Ammon's horn (tissue), 1 donor: Measurements from ENCODE around the gene UTP20.

Experiments used
- DNase-seq: peaks from one replicate; pipeline ENCODE4 v3.0.0-alpha.2; 2016; ENCODE audit warnings: low spot score

UTP20 gene

GRCh38 chr12:101280006-101280505, at the start of gene UTP20:
Gene UTP20, plus strand, starts transcription at chr12:101280105. Its CDS starts 178 bp downstream, at chr12:101280283.
- peak; percentile 94 for DNase-seq

DNA sequence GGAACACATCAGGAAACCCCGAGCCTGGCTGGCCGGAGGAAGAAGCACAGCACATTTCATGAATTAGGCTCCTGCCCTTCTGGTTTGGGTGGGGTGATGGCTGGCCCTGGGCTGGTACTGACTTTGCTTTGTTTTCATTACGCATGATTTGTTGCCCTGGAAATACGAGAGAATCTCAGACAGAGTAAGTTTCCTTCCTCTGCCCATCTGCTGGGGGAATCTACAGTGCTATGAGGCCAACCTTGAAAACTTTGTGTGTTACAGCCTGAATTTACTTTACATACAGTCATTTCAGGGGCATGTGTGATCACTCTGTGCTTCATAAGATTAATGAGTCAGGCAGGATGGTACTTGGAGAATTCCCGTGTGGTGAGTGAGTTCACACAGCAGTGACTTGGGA, 49.4 kb upstream of the UTP20 start:
- no peak for DNase-seq

DNA sequence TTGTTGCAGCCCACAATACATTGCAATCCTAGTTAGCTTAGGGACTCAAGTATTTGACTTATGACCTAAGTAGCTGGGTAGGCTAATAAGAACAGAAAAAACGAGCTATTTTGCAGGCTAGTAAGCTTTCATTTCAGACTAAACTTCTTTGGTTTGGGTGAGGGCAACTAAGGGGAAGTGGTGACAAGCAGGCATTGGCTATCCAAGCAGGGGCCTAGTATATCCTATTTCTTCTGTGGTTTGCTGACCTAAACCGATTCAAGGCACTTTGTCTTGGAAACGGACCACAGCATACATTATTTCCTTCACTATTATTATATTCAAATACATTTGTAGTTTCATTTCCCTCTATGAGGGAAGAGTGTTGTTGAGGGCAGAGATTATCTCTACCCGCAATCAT, 48.3 kb upstream of the UTP20 start:
- DNase-seq: no peak

DNA sequence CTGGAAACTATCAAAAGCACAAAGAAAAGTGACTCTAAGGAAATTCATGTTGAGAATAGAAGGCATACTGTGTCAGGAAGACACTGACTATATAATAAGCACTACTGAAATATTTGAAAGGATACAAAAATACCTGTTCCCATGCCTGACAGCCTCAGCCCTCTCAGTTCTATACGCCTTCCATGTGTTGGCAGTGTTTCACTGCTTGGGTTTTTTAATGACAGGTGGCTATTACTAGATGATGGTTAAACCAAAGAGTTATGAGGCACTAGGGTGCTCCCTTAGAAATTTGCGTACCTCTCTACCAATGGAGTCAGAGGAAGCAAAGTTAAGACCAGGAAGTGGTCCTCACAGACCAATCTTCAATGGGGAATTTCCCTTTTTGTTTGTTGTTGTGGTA, 44.2 kb upstream of the UTP20 start:
- DNase-seq: no peak

DNA sequence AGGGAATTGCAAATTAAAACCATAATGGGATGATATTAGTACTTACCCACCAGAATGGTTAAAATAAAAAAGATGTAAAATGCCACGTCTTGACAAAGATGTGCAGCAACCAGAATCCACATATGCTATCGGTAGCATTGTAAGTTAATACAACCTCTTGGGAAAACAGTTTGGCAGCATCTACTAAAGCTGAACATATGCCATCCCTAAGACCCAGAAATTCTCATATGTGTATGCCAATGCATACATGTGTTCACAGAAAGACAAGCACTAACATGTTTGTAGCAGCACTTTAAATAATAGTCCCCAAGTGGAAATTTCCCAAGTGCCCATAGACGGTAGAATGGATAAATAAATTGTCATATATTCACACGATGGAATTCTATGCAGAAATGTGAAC, 41.6 kb upstream of the UTP20 start:
- DNase-seq: no peak

DNA sequence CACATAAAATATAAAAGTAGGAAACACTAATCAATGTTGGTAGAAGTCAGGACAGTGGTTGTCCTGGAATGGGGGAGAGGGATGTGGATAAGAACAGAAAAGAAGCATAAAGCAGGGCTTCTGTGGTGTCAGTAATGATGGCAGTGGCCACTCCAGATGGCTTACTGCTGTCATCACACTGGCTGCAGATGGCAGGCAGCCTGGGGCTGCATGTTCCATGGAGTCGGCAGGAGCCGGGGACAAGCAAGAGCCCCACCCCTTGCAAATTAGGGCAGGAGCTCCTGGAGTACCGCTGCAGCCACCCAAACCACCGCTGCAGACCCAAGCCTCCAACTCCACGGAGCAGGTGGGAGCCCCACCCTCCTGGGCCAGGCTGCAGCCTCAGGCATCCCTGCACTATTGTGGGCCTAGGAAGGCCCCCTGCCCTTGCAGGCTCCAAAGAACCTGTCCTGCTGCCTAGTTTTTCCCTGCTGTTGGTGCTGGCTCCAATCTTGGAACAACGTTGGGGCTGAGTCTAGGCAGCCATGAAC, 41.0 kb upstream of the UTP20 start:
- no peak for DNase-seq

DNA sequence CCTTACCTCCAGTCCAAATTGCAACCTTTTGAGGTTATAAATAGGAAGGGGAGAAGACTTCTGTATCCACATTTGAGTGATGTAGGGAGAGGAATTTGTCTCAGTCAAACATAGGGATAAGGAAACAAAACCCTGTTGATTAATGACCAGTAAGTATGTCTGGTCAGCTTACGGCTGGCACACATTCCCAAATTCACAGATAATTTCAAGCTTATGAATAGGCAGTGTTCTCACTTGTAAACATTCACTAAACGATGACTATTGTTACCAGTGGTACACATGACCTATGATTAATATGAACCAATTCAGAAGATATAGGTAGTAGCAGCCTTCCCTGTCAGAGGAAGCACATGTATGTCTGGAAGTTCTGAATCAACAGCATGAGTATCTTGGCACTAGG, 36.8 kb upstream of the UTP20 start:
- no peak for DNase-seq

DNA sequence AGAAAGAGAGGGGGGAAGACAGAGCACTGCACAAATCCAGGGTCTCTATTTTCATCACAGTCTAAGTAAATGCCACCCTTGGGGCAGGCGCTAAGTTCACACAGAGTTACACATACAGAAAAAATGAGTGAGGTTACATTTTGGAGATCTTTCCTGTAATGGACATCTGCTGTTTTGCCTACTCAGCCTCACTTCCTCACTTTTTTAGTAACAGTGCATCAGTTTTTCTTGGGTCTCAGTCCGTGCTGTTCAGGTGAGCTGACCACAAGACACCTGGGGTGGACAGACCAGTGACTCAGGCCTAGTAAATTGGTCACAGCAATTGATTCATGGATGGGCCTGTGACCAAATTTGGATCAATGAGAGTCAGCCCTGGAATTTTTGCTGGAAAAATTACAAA, 36.3 kb upstream of the UTP20 start:
- no peak for DNase-seq

DNA sequence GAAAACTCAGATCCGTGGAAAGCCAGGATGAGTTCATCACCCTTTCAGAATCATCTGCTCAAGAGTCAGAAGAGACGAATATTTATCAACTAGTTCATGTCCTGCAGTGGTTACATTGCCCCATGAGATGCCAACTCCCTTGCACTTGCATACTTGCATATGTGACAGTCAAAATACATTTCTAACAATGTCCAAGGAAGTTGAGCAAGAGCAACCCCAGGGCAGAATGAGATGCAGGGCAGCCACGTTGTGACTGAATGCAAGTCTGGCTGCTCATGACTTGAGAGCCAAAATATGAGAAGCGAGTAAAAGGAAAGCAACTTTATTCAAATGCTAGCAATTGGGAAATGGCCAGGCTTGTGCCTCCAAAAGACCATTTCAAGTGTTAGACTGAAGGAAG, 23.6 kb upstream of the UTP20 start:
- no peak for DNase-seq

DNA sequence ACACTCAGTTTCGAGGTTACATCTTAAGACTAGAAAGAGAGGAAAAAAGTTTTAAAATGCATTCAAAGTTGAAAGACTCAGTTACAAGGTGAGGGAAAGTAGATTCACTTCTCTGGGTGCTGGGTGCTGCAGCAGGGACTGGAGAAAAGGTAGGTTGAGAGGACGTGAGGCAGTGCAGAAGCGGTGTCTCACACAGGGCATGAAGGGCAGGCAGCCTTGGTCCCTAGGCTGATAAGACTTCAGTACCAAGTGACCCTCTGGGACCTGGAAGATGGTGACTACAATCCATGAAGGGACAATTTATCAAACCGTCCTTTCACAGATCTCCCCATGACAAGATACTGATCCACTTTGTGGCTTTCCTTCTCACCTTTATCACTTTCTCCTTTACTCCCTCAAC, 22.5 kb upstream of the UTP20 start:
- no peak for DNase-seq

GRCh38 chr12:101267111-101267510, 12.8 kb upstream of the UTP20 start:
- DNase-seq: no peak

DNA sequence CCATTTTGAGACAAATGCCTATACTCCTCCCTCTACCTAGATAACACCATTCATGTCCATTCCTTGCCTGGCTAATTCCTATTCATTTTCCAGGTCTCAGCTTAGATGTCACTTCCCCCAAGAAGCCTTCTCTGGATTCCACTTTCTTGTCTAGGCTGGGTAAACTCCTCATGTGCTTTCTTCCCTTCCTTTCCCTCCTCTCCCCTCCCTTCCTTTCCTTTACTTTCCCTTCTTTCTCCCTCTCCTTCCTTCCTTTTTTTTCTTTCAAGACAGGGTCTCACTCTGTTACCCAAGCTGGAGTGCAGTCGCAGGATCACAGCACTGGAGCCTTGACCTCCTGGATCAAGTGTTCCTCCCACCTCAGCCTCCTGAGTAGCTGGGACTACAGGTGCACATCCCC, 3.5 kb upstream of the UTP20 start:
- DNase-seq: no peak

DNA sequence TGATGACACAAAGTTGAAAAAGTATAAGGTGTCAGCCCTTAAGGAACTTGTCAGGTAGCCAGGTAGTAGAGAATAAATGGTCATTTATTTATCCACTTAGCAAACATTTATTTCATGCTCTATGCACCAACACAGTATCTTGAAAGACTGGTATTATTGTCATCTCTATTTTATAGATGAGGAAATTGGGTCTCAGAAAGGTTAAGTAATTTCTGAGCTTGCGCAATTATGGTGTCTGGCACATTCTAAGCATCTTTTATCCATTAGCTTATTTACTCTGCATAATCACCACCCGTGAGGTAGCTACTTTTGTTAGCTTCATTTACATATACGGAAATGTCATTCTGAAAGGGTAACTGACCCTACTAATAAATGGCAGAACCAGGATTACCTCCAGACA, 2.5 kb upstream of the UTP20 start:
- DNase-seq: no peak

GRCh38 chr12:101287357-101287756, 7.5 kb downstream of the UTP20 start:
- DNase-seq: no peak

GRCh38 chr12:101297661-101298060, 17.8 kb downstream of the UTP20 start:
- DNase-seq: no peak

DNA sequence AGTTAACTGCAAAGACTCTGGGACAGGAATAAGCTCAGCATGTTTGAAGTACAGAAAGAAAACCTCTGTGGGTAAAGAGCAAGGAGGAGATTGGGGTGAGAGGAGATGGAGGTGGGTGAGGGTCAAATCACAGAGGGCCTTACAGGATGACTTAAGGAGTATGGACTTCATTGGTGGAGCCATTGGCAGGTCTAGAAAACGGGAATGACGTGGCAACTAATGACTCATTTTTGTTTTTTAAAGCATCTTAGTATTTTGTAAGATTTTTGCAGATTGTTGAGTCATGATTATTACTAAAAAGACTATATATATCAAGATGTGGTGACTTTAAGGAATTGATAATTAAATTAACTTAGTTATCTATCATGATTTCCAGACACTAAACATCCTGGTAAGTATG, 18.5 kb downstream of the UTP20 start:
- DNase-seq: no peak

DNA sequence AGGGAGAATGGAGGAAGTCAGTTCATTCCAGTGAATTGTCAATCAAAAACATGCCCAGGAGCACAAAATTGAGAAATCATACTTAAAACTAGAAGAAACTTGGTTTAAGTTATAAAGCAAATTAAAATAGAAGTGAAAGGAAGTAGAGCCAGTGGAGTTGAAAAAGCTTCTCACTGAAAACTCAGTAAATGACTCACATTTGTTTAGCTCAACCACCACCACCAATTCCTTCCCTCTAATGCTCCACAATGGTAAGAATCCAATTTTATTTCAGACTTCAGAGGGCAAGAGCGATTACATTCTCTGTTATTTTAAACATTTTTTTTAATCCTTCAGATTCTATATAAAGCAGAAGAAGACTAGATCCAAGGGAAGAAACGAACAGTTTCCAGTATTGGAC, 19.4 kb downstream of the UTP20 start:
- no peak for DNase-seq

DNA sequence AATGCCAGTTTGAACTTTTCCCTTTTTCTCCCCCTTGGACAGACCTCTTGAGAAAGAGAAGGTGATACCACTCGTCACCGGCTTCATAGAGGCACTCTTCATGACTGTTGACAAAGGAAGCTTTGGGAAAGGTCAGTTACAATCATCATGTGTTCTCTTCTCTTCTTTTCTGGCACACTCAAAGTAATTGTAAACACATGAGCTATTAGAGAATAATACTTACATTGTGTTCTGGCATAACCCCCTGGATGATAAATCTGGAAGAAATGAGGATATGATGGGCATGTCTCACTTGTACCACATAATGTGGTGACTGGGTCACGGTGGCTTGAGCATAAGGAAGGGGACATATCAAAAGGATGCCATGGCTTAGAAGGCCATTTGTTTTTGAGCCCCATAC, 20.0 kb downstream of the UTP20 start:
- peak; percentile 79 for DNase-seq

GRCh38 chr12:101302741-101303140, 22.8 kb downstream of the UTP20 start:
- no peak for DNase-seq

GRCh38 chr12:101305226-101305779, 25.4 kb downstream of the UTP20 start:
- no peak for DNase-seq

DNA sequence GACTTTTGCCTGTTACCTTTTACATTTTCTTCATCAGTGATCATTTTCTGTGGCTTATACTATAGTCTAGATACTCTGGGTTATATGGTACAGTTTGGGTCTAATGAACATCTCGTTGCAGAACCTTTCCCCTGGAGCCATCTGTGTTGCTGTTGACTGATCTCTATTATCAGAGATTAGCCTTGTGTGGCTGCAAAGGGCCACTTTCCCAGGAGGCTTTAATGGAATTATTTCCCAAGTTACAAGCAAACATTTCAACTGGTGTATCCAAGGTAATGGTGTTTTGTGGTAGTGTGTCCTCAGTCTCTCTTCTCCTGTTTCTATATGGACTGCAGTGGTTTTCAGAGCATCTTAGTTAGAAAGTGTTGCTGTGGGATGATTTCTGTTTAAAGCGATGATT, 25.9 kb downstream of the UTP20 start:
- DNase-seq: no peak

- DNase-seq: no peak
These were observed 42.6 kb downstream of the UTP20 start for GRCh38 chr12:101322480-101322879.

DNA sequence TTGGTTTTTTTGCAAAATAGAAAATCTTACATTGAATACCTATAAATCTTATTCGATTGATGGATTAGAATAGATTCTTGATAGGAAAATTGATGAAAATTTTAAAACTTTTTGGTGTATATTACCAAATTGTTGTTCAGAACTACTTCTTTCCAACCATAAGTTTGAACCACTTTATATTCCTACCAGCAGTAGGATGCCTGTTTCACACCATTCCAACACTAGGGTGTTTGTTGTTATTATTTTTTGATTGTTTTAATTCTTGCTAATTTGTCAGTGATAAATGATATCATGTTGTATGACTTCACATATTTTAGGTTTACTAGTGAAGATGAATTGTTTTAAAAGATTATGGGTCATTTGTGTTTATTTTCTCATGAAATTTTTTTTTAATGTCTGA, 43.4 kb downstream of the UTP20 start:
- no peak for DNase-seq

- no peak for DNase-seq
These were observed 45.7 kb downstream of the UTP20 start for GRCh38 chr12:101325590-101325989.
